Measurements from ENCODE around the gene VDR.

GRCh38 chr12:47854531-47854930, 50.3 kb downstream of the VDR start:
- no peak for TF ChIP-seq CTCF (IDR thresholded peaks at IDR 0.05 in 8 of 11, conservative IDR thresholded peaks at IDR 0.05 in 3 of 11)
- TF ChIP-seq POLR2AphosphoS5 (IDR thresholded peaks at IDR 0.05), result no peak

Data from spleen (tissue), 7 donors.